GM12801 (cell line): ENCODE results near the gene ZFAND3.

Source experiments
- TF ChIP-seq, protein P1 (sequence below): IDR thresholded peaks from one replicate; pipeline ENCODE4 v1.5.1; 2011; ENCODE audit warnings: control low read depth; ENCODE audit not compliant: insufficient read length; ENCODE audit errors: extremely low read depth

The ZFAND3 gene

DNA sequence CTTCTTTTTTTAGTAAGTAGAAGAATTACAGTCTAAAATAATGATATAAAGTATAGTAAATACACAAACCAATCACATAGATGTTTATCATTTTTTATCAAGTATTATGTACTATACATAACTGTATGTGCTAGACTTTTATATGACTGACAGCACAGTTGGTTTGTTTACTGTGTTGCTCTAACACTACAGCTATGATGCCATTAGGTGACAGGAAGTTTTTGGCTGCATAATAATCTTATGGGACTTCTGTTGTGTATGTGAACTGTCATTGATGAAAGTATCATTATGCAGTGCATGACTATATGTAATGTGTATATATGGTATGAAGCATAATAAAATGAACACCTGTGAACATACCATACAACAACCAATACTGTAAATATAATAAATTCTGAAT, 104.0 kb downstream of the ZFAND3 start:
- TF ChIP-seq, protein P1, sequence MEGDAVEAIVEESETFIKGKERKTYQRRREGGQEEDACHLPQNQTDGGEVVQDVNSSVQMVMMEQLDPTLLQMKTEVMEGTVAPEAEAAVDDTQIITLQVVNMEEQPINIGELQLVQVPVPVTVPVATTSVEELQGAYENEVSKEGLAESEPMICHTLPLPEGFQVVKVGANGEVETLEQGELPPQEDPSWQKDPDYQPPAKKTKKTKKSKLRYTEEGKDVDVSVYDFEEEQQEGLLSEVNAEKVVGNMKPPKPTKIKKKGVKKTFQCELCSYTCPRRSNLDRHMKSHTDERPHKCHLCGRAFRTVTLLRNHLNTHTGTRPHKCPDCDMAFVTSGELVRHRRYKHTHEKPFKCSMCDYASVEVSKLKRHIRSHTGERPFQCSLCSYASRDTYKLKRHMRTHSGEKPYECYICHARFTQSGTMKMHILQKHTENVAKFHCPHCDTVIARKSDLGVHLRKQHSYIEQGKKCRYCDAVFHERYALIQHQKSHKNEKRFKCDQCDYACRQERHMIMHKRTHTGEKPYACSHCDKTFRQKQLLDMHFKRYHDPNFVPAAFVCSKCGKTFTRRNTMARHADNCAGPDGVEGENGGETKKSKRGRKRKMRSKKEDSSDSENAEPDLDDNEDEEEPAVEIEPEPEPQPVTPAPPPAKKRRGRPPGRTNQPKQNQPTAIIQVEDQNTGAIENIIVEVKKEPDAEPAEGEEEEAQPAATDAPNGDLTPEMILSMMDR, result no peak

GRCh38 chr6:37926661-37927060, 107.1 kb downstream of the ZFAND3 start:
- TF ChIP-seq, protein P1, result no peak

DNA sequence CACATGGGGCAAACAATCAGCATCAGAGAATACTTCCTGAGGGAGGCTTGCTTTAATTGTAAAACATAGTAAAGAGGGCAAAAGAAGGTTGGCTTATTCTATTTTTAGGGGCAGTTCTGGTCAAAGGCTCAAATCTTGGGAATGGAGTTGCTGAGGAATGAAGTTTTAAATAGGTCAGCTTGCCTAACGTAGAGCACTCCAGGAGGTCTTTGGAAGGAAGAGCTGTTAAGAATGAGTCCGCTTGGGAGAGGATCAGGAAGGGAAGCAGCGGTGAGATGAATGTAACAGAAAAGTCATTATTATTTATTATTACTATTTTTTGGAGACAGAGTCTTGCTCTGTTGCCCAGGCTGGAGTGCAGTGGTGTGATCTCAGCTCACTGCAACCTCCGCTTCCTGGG, 108.7 kb downstream of the ZFAND3 start:
- TF ChIP-seq, protein P1, result no peak

DNA sequence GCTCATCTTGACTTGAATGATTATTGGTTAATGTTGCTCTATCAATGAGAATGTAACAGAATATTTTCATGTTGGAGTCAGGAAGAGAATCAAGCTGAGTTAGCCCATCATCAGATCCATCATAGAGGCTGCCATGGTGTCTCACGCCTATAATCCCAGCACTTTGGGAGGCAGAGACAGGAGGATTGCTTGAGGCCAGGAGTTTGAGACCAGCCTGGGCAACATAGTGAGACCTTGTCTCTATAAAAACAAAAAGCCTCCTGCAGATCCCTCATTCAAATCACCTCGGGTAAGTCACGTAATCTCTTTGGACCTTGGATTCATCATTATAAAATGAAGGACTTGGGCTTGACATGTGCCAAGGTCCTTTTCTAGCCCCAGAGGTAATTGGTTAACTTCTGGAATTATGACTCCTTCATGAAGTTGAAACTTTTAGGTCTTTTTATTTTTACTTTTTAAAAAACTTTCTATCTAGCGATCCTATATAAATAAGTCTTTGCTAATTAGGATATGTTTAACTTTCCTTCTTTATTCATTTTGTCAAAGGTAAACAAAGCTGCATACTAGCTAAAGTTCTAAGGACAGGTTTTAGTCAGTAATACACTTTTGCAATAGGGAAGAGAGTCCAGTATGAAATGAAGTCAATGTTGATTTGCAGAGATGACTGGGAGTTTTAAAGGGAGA, 110.9 kb downstream of the ZFAND3 start:
- TF ChIP-seq, protein P1, result no peak

- TF ChIP-seq, protein P1, result no peak
Observed at GRCh38 chr6:37931066-37931465, 111.5 kb downstream of the ZFAND3 start.

- TF ChIP-seq, protein P1, result no peak
Observed at GRCh38 chr6:37934276-37934675, 114.7 kb downstream of the ZFAND3 start.

GRCh38 chr6:37936150-37936549, 116.6 kb downstream of the ZFAND3 start:
- TF ChIP-seq, protein P1, result no peak
